Neural progenitor cell (in vitro differentiated cells): ENCODE results near the gene INS. TPM values are rescaled to one million over a fixed set of nuclear protein-coding genes. Genes with fewer than 3 reads are reported as not detected.
A peak's percentile ranks its signal among the peaks of the same experiment; 100 is the strongest.

Experiments used
- DNase-seq: peaks from one replicate; pipeline ENCODE4 v3.0.0-alpha.2; 2016; ENCODE audit warnings: low spot score
- H2AFZ ChIP-seq: fragments of 200-600 bp; sonication (generic); replicated peaks from 2 replicates; pipeline ENCODE4 v1.6.1; 2016; ENCODE audit warnings: antibody characterized with exemption
- H3F3A ChIP-seq: fragments of 200-600 bp; sonication (generic); 2 replicates; pipeline ENCODE4 v1.6.1; 2016; ENCODE audit warnings: antibody characterized with exemption, low read depth
- H3K27ac ChIP-seq: fragments of 200-600 bp; sonication (generic); 2 replicates; pipeline ENCODE4 v1.5.1; 2016; ENCODE audit warnings: mild to moderate bottlenecking
- H3K27me3 ChIP-seq: fragments of 200-600 bp; sonication (generic); 2 replicates; pipeline ENCODE4 v1.6.1; 2016; ENCODE audit warnings: mild to moderate bottlenecking, moderate library complexity
- H3K36me3 ChIP-seq: fragments of 200-600 bp; sonication (generic); 2 replicates; pipeline ENCODE4 v1.5.1; 2016
- H3K4me1 ChIP-seq: fragments of 200-600 bp; sonication (generic); 2 replicates; pipeline ENCODE4 v1.6.1; 2016; ENCODE audit warnings: mixed run types
- H3K4me2 ChIP-seq: fragments of 200-600 bp; sonication (generic); 2 replicates; pipeline ENCODE4 v1.6.1; 2016
- H3K4me3 ChIP-seq: fragments of 200-600 bp; sonication (generic); 2 replicates; pipeline ENCODE4 v1.5.1; 2016
- H3K79me2 ChIP-seq: fragments of 200-600 bp; sonication (generic); 2 replicates; pipeline ENCODE4 v1.6.1; 2016; ENCODE audit warnings: low read depth
- H3K9ac ChIP-seq: fragments of 200-600 bp; sonication (generic); 2 replicates; pipeline ENCODE4 v1.6.1; 2016
- H3K9me3 ChIP-seq: fragments of 200-600 bp; sonication (generic); 2 replicates; pipeline ENCODE4 v1.5.1; 2016; ENCODE audit warnings: low read depth
- H4K20me1 ChIP-seq: fragments of 200-600 bp; sonication (generic); 2 replicates; pipeline ENCODE4 v1.6.1; 2016; ENCODE audit warnings: low read depth
- H3K27ac Mint-ChIP-seq: 3 replicates; pipeline ENCODE4 v1.8.0; 2021; ENCODE audit warnings: mixed read lengths
- H3K27me3 Mint-ChIP-seq: 2 replicates; pipeline ENCODE4 v1.8.0; 2022; ENCODE audit warnings: low read depth, mild to moderate bottlenecking, inconsistent platforms, moderate library complexity, mixed read lengths; ENCODE audit not compliant: insufficient read depth
- H3K36me3 Mint-ChIP-seq: 3 replicates; pipeline ENCODE4 v1.8.0; 2021; ENCODE audit warnings: mixed read lengths
- H3K4me1 Mint-ChIP-seq: 3 replicates; pipeline ENCODE4 v1.8.0; 2021; ENCODE audit warnings: mixed read lengths
- H3K4me3 Mint-ChIP-seq: 3 replicates; pipeline ENCODE4 v1.8.0; 2021; ENCODE audit warnings: mild to moderate bottlenecking, moderate library complexity, mixed read lengths
- H3K9me3 Mint-ChIP-seq: 3 replicates; pipeline ENCODE4 v1.8.0; 2020; ENCODE audit warnings: mixed read lengths
- CTCF ChIP-seq: fragments of 200-600 bp; sonication (generic); IDR thresholded peaks from 2 replicates; pipeline ENCODE4 v1.5.1; 2017; ENCODE audit warnings: antibody characterized with exemption, mild to moderate bottlenecking
- EZH2 ChIP-seq: fragments of 200-600 bp; sonication (generic); IDR thresholded peaks from 2 replicates; pipeline ENCODE4 v1.6.1; 2017; ENCODE audit warnings: antibody characterized with exemption, mild to moderate bottlenecking, moderate library complexity
- EZH2phosphoT487 ChIP-seq: fragments of 200-600 bp; sonication (generic); IDR thresholded peaks from 2 replicates; pipeline ENCODE4 v1.6.1; 2017; ENCODE audit warnings: antibody characterized with exemption
- total RNA-seq: library from RNA; depleted of rRNA; stranded (reverse); fragments of >200 nt; gene quantifications from 2 replicates; pipeline ENCODE4 v1.2.3, GENCODE V29; 2015; ENCODE audit warnings: low replicate concordance

INS gene
- total RNA-seq, 1 donor from 2014 or later = not detected

GRCh38 chr11:2129699-2130366 lies 31.2 kb downstream of the INS start:
- Mint-ChIP-seq H3K27ac (no peak overlapping the region), H3K4me3 (no peak overlapping the region), H3K27me3 (peaks cover 36% of the 10 kb centered on the region), H3K4me1 (peaks cover 14% of the 10 kb centered on the region), H3K36me3 (no peaks in the 10 kb centered on the region), H3K9me3 (peaks cover 3% of the 10 kb centered on the region)
- Histone ChIP-seq H3K36me3 (no peaks in the 10 kb centered on the region), H3K4me3 (no peak overlapping the region), H3K9ac (no peak overlapping the region), H4K20me1 (no peaks in the 10 kb centered on the region), H2AFZ (no peak overlapping the region), H3K4me1 (no peaks in the 10 kb centered on the region), H3F3A (no peaks in the 10 kb centered on the region), H3K79me2 (no peaks in the 10 kb centered on the region), H3K4me2 (no peak overlapping the region), H3K9me3 (no peaks in the 10 kb centered on the region), H3K27ac (no peak overlapping the region), H3K27me3 (peaks cover 31% of the 10 kb centered on the region)
- TF ChIP-seq EZH2phosphoT487 (no peak), EZH2 (no peak), CTCF (no peak)
- no peak for DNase-seq

- Histone ChIP-seq H3K79me2 (no peaks in the 10 kb centered on the region), H3K9ac (no peak overlapping the region), H3K27me3 (peaks cover 26% of the 10 kb centered on the region), H3K27ac (no peak overlapping the region), H3F3A (no peaks in the 10 kb centered on the region), H2AFZ (no peak overlapping the region), H4K20me1 (no peaks in the 10 kb centered on the region), H3K4me1 (no peaks in the 10 kb centered on the region), H3K4me2 (no peak overlapping the region), H3K4me3 (no peak overlapping the region), H3K36me3 (no peaks in the 10 kb centered on the region), H3K9me3 (no peaks in the 10 kb centered on the region)
- Mint-ChIP-seq H3K27ac (no peak overlapping the region), H3K36me3 (no peaks in the 10 kb centered on the region), H3K4me3 (no peak overlapping the region), H3K27me3 (peaks cover 38% of the 10 kb centered on the region), H3K4me1 (peaks cover 14% of the 10 kb centered on the region), H3K9me3 (peaks cover 3% of the 10 kb centered on the region)
- no peak for DNase-seq
- TF ChIP-seq EZH2 = no peak
- no peak for TF ChIP-seq CTCF
- TF ChIP-seq EZH2phosphoT487 = no peak
Measured at GRCh38 chr11:2129308-2129698, 31.7 kb downstream of the INS start.

- H3K4me3 ChIP-seq = no peak overlapping the region
- H4K20me1 ChIP-seq = no peaks in the 10 kb centered on the region
- H3K27me3 ChIP-seq = peaks cover 20% of the 10 kb centered on the region
- no peak overlapping the region for H2AFZ ChIP-seq
- Mint-ChIP-seq H3K4me1 (peaks cover 14% of the 10 kb centered on the region), H3K4me3 (no peak overlapping the region), H3K27me3 (peaks cover 42% of the 10 kb centered on the region), H3K9me3 (peaks cover 3% of the 10 kb centered on the region), H3K27ac (peak overlapping the region; percentile 71), H3K36me3 (no peaks in the 10 kb centered on the region)
- DNase-seq = no peak
- H3F3A ChIP-seq = no peaks in the 10 kb centered on the region
- no peaks in the 10 kb centered on the region for H3K4me1 ChIP-seq
- no peaks in the 10 kb centered on the region for H3K79me2 ChIP-seq
- H3K4me2 ChIP-seq = no peak overlapping the region
- no peak overlapping the region for H3K9ac ChIP-seq
- no peaks in the 10 kb centered on the region for H3K36me3 ChIP-seq
- TF ChIP-seq CTCF (no peak), EZH2 (no peak), EZH2phosphoT487 (no peak)
- H3K27ac ChIP-seq = no peak overlapping the region
- H3K9me3 ChIP-seq = no peaks in the 10 kb centered on the region
Measured at GRCh38 chr11:2128511-2129307, 32.3 kb downstream of the INS start.
